Endothelial cell of umbilical vein (primary cell): Measurements from ENCODE around the gene FAM204A. TPM values are rescaled to one million over a fixed set of nuclear protein-coding genes. Genes with fewer than 3 reads are reported as not detected.

Experiments used
- BruUV-seq: library from RNA; stranded (reverse); fragments of 400-500 nt; replicated peaks from 2 replicates; lab custom pipeline; 2021; lab: Mats Ljungman, UMichigan
- CTCF ChIA-PET: fragments of 300-600, 350-600 bp; sonication (Branson Sonifier 250); formaldehyde crosslinking; loops from one replicate; lab custom pipeline; 2021; ENCODE audit warnings: antibody characterized with exemption, inconsistent platforms; lab: Charles Lee
- POLR2A ChIA-PET: fragments of 300-600, 350-600 bp; sonication (Branson Sonifier 250); formaldehyde crosslinking; loops from one replicate; lab custom pipeline; 2021; ENCODE audit warnings: antibody characterized with exemption, inconsistent platforms; lab: Charles Lee
- DNase-seq: peaks from one replicate; pipeline ENCODE4 v3.0.0-alpha.2; 2011; ENCODE audit warnings: low read depth, low spot score
- FAIRE-seq: peaks from 2 replicates; lab custom pipeline; 2011; peaks lifted over from hg19 to GRCh38; lab: Jason Lieb, UNC
- H2AFZ ChIP-seq: 2 replicates; pipeline ENCODE4 v1.6.0; 2012; ENCODE audit warnings: low read depth, low read length, control low read depth, inconsistent platforms
- H3K27ac ChIP-seq: 2 replicates; pipeline ENCODE4 v1.5.1; 2011; ENCODE audit warnings: low read depth, mild to moderate bottlenecking, control low read depth, low read length, moderate library complexity; ENCODE audit not compliant: insufficient read depth
- H3K27me3 ChIP-seq, 2 experiments: 2 replicates each; pipeline versions ENCODE4 v1.6.0 to v1.6.1; 2011; ENCODE audit warnings: low read length in 2 of 2, mixed read lengths in 1 of 2; ENCODE audit not compliant: control insufficient read depth in 2 of 2, insufficient read depth in 2 of 2
- H3K36me3 ChIP-seq, 2 experiments: 2 replicates in 1 of 2; 3 replicates in 1 of 2; pipeline ENCODE4 v1.5.1; 2011; ENCODE audit warnings: low read length in 2 of 2, mild to moderate bottlenecking in 1 of 2, moderate library complexity in 1 of 2; ENCODE audit not compliant: control insufficient read depth in 2 of 2, insufficient read depth in 2 of 2; ENCODE audit errors: extremely low read depth in 1 of 2
- H3K4me1 ChIP-seq: 3 replicates; pipeline ENCODE4 v1.5.1; 2011; ENCODE audit warnings: mild to moderate bottlenecking, low read length; ENCODE audit not compliant: control insufficient read depth, insufficient read depth; ENCODE audit errors: extremely low read depth
- H3K4me2 ChIP-seq: 2 replicates; pipeline ENCODE4 v1.6.1; 2011; ENCODE audit warnings: low read length, control low read depth, mixed read lengths; ENCODE audit not compliant: insufficient read depth
- H3K4me3 ChIP-seq, 3 experiments: fragments of 200-600 bp in 1 of 3; sonication (generic), shearing (Covaris generic) in 1 of 3; replicated peaks in 1 of 3; 2 replicates each; pipeline ENCODE4 v1.5.1; 2011 to 2016; ENCODE audit warnings: control low read depth in 3 of 3, low read length in 3 of 3, mild to moderate bottlenecking in 2 of 3, inconsistent platforms in 1 of 3, low read depth in 1 of 3, moderate library complexity in 1 of 3; ENCODE audit not compliant: insufficient read depth in 1 of 3
- H3K79me2 ChIP-seq: 2 replicates; pipeline ENCODE4 v1.6.0; 2012; ENCODE audit warnings: low read length, inconsistent platforms; ENCODE audit not compliant: control insufficient read depth, insufficient read depth
- H3K9ac ChIP-seq: replicated peaks from 2 replicates; pipeline ENCODE3; 2011; ENCODE audit warnings: low read length, control low read depth; ENCODE audit not compliant: insufficient read depth; ENCODE audit errors: extremely low read depth
- H3K9me1 ChIP-seq: replicated peaks from 3 replicates; pipeline ENCODE4 v1.6.0; 2011; ENCODE audit warnings: mild to moderate bottlenecking, low read length; ENCODE audit not compliant: control insufficient read depth, insufficient read depth; ENCODE audit errors: extremely low read depth
- H3K9me3 ChIP-seq: replicated peaks from 2 replicates; pipeline ENCODE4 v1.5.1; 2012; ENCODE audit warnings: low read length, inconsistent platforms; ENCODE audit not compliant: control insufficient read depth, insufficient read depth
- H4K20me1 ChIP-seq: replicated peaks from 2 replicates; pipeline ENCODE3; 2011; ENCODE audit warnings: mild to moderate bottlenecking, low read length; ENCODE audit not compliant: control insufficient read depth, insufficient read depth; ENCODE audit errors: extremely low read depth
- CTCF ChIP-seq, 2 donors: IDR thresholded peaks; 1 replicate in 1 of 2; 2 replicates in 1 of 2; pipeline ENCODE4 v1.5.1; 2011; ENCODE audit warnings: low read length in 2 of 2, mild to moderate bottlenecking in 2 of 2, moderate library complexity in 2 of 2, control low read depth in 1 of 2, inconsistent platforms in 1 of 2, low read depth in 1 of 2; ENCODE audit not compliant: insufficient read depth in 1 of 2; ENCODE audit errors: extremely low read depth in 1 of 2
- EZH2 ChIP-seq: IDR thresholded peaks from 2 replicates; pipeline ENCODE4 v1.6.1; 2012; ENCODE audit warnings: borderline replicate concordance, low read depth, mild to moderate bottlenecking, moderate library complexity, low read length, inconsistent platforms; ENCODE audit not compliant: severe bottlenecking
- GATA2 ChIP-seq: IDR thresholded peaks from 2 replicates; pipeline ENCODE4 v1.7.0; 2011; ENCODE audit warnings: low read depth, mild to moderate bottlenecking, moderate library complexity, mixed read lengths, low read length; ENCODE audit not compliant: insufficient read length, insufficient read depth
- JUN ChIP-seq: IDR thresholded peaks from 2 replicates; pipeline ENCODE4 v1.6.1; 2011; ENCODE audit warnings: borderline replicate concordance, low read depth; ENCODE audit not compliant: insufficient read length, insufficient read depth
- POLR2AphosphoS5 ChIP-seq: IDR thresholded peaks from 2 replicates; pipeline ENCODE4 v1.6.1; 2012; ENCODE audit warnings: low read depth, mild to moderate bottlenecking, control low read depth, low read length, moderate library complexity; ENCODE audit not compliant: insufficient read depth
- dilution Hi-C: fragments of 300-500 bp; cut with MboI; formaldehyde crosslinking; loops from one replicate; pipeline ENCODE4 v1.15.0; 2019; ENCODE audit warnings: low sequenced_read_pairs; ENCODE audit not compliant: extremely low pct_ligation_motif_present
- intact Hi-C: fragments of 100-400 bp; cut with micrococcal nuclease; formaldehyde crosslinking; loops from one replicate; pipeline ENCODE4 v1.10.0; 2022
- polyA plus RNA-seq, 4 experiments: library from polyadenylated mRNA; depleted of rRNA in 3 of 4; stranded (reverse) in 3 of 4; unstranded in 1 of 4; fragments of >200 nt; gene quantifications; 2 replicates each; pipeline versions ENCODE4 v1.2.1 to v1.2.3, GENCODE V29; 2011 to 2012; ENCODE audit warnings: missing spikeins in 1 of 4
- total RNA-seq: library from RNA; stranded (reverse); gene quantifications from 2 replicates; pipeline ENCODE4 v1.2.3, GENCODE V29; 2021

Gene FAM204A
- total and polyA plus RNA-seq, 2 donors (not counting 3 experiments of a cell fraction or from before 2014, with no cell fraction given) = 11.1 to 73.7 TPM

- ChIA-PET POLR2A (no interaction called here), CTCF (interaction anchor here (1.5 kb wide), 1 partner anchor 13 kb away, joined by 3 read pairs; no protein-coding TSS in a partner anchor)
- intact Hi-C loops (no loop called here), dilution Hi-C loops (no loop called here)
- Histone ChIP-seq H3K9me1 (no peaks in the 10 kb centered on the region), H2AFZ (no peak overlapping the region), H3K27me3 (peaks cover 9 to 15% of the 10 kb centered on the region in 2 experiments), H3K27ac (no peak overlapping the region), H3K9me3 (no peaks in the 10 kb centered on the region), H4K20me1 (no peaks in the 10 kb centered on the region), H3K4me2 (no peak overlapping the region), H3K4me1 (no peaks in the 10 kb centered on the region), H3K79me2 (no peaks in the 10 kb centered on the region), H3K9ac (no peak overlapping the region), H3K4me3 (no peak overlapping the region), H3K36me3 (no peaks in the 10 kb centered on the region)
- no TSS peak for BruUV-seq
- DNase-seq (no peak), FAIRE-seq (no peak)
- TF ChIP-seq CTCF (IDR thresholded peaks at IDR 0.05; ENCODE audit: extremely low read depth in 1 of 2, insufficient read depth in 1 of 2, low read depth in 1 of 2, low read length in 2 of 2) = no peak
- no peak for TF ChIP-seq POLR2AphosphoS5
- no peak for TF ChIP-seq GATA2
- peak; percentile 20 for TF ChIP-seq EZH2
- TF ChIP-seq JUN = no peak
Measured at GRCh38 chr10:118272149-118272721, 69.9 kb downstream of the FAM204A start.
